MM.1S (cell line): ENCODE results near the gene CABP7.

ENCODE experiments used
- DNase-seq: peaks from one replicate; pipeline ENCODE4 v3.0.0-alpha.2; 2015
- H2AFZ ChIP-seq: fragments of 300-600 bp; sonication (generic); 2 replicates; pipeline ENCODE4 v1.6.0; 2016; ENCODE audit warnings: antibody characterized with exemption, low read length
- H3F3A ChIP-seq: fragments of 300-600 bp; sonication (generic); 2 replicates; pipeline ENCODE4 v1.6.1; 2016; ENCODE audit warnings: mild to moderate bottlenecking, antibody characterized with exemption, low read length, moderate library complexity, mixed read lengths; ENCODE audit not compliant: insufficient read depth
- H3K27ac ChIP-seq: fragments of 300-600 bp; sonication (generic); 2 replicates; pipeline ENCODE4 v1.5.1; 2016; ENCODE audit warnings: mild to moderate bottlenecking, low read length
- H3K27me3 ChIP-seq: fragments of 300-600 bp; sonication (generic); replicated peaks from 2 replicates; pipeline ENCODE4 v1.6.0; 2016; ENCODE audit warnings: low read length; ENCODE audit not compliant: insufficient read depth
- H3K36me3 ChIP-seq: fragments of 300-600 bp; sonication (generic); replicated peaks from 2 replicates; pipeline ENCODE4 v1.6.1; 2016; ENCODE audit warnings: mild to moderate bottlenecking, low read length, mixed read lengths; ENCODE audit not compliant: insufficient read depth
- H3K4me1 ChIP-seq: fragments of 300-600 bp; sonication (generic); 2 replicates; pipeline ENCODE4 v1.6.1; 2016; ENCODE audit warnings: low read length, mixed read lengths
- H3K4me2 ChIP-seq: fragments of 300-600 bp; sonication (generic); 2 replicates; pipeline ENCODE4 v1.6.0; 2016; ENCODE audit warnings: low read depth, low read length
- H3K4me3 ChIP-seq: fragments of 300-600 bp; sonication (generic); 2 replicates; pipeline ENCODE4 v1.5.1; 2016; ENCODE audit warnings: low read length, mixed read lengths
- H3K79me2 ChIP-seq: fragments of 300-600 bp; sonication (generic); 2 replicates; pipeline ENCODE4 v1.6.1; 2016; ENCODE audit warnings: mixed run types, low read length, mixed read lengths
- H3K9ac ChIP-seq: fragments of 300-600 bp; sonication (generic); 2 replicates; pipeline ENCODE4 v1.6.1; 2016; ENCODE audit warnings: low read length, mixed read lengths
- H3K9me2 ChIP-seq: fragments of 300-600 bp; sonication (generic); replicated peaks from 2 replicates; pipeline ENCODE4 v1.6.1; 2016; ENCODE audit warnings: mild to moderate bottlenecking, low read length, mixed read lengths; ENCODE audit not compliant: insufficient read depth
- H3K9me3 ChIP-seq: fragments of 300-600 bp; sonication (generic); replicated peaks from 2 replicates; pipeline ENCODE4 v1.6.1; 2016; ENCODE audit warnings: mild to moderate bottlenecking, low read length, mixed read lengths; ENCODE audit not compliant: insufficient read depth
- H4K20me1 ChIP-seq: fragments of 300-600 bp; sonication (generic); 2 replicates; pipeline ENCODE4 v1.6.1; 2016; ENCODE audit warnings: mild to moderate bottlenecking, low read length, moderate library complexity, mixed read lengths; ENCODE audit not compliant: insufficient read depth
- EZH2 ChIP-seq: fragments of 300-600 bp; sonication (generic); optimal IDR thresholded peaks from 2 replicates; pipeline ENCODE3; 2017; ENCODE audit warnings: low read depth, mild to moderate bottlenecking, antibody characterized with exemption, low read length, mixed read lengths
- EZH2phosphoT487 ChIP-seq: fragments of 300-600 bp; sonication (generic); IDR thresholded peaks from 2 replicates; pipeline ENCODE4 v1.6.1; 2018; ENCODE audit warnings: antibody characterized with exemption, low read length
- TF ChIP-seq, protein P1 (sequence below): fragments of 300-600 bp; sonication (generic); IDR thresholded peaks from 2 replicates; pipeline ENCODE4 v1.5.1; 2016; ENCODE audit warnings: antibody characterized with exemption, low read length, mixed read lengths

Gene CABP7

DNA sequence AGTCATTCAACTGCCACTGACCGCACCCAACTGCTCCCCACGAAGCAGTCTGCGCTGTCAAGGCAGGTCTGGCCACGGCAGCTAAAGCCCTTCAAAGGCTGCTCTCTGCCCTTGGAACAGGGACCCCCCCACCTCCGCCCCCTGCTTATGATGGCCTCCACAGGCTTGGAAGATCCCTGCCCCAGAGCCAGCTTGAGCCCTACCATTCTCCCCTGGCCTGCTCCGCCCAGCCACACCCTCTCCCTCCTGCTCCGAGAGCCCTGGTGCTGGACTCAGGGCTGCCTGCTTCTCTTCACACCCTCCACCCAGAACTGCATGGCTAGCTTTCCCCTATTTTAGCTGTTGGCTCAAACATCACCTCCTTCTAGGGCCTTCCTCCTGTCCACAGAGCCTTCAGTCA, 28.0 kb downstream of the CABP7 start:
- Histone ChIP-seq H3K9me3 (no peaks in the 10 kb centered on the region), H3K4me2 (peak overlapping the region; percentile 35; the same call in 1 of the 2 replicates), H3K4me3 (no peak overlapping the region), H3K27ac (peak overlapping the region; percentile 60; the same call in 1 of the 2 replicates), H2AFZ (no peak overlapping the region), H4K20me1 (no peaks in the 10 kb centered on the region), H3K36me3 (no peaks in the 10 kb centered on the region), H3K79me2 (no peaks in the 10 kb centered on the region), H3K9me2 (no peaks in the 10 kb centered on the region), H3K27me3 (no peaks in the 10 kb centered on the region), H3F3A (0 out of 2 replicates have a peak, but pooled peaks cover 11% of the 10 kb centered on the region), H3K9ac (no peak overlapping the region), H3K4me1 (peaks cover 17% of the 10 kb centered on the region)
- TF ChIP-seq EZH2phosphoT487, result no peak
- TF ChIP-seq, protein P1, sequence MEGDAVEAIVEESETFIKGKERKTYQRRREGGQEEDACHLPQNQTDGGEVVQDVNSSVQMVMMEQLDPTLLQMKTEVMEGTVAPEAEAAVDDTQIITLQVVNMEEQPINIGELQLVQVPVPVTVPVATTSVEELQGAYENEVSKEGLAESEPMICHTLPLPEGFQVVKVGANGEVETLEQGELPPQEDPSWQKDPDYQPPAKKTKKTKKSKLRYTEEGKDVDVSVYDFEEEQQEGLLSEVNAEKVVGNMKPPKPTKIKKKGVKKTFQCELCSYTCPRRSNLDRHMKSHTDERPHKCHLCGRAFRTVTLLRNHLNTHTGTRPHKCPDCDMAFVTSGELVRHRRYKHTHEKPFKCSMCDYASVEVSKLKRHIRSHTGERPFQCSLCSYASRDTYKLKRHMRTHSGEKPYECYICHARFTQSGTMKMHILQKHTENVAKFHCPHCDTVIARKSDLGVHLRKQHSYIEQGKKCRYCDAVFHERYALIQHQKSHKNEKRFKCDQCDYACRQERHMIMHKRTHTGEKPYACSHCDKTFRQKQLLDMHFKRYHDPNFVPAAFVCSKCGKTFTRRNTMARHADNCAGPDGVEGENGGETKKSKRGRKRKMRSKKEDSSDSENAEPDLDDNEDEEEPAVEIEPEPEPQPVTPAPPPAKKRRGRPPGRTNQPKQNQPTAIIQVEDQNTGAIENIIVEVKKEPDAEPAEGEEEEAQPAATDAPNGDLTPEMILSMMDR, result no peak
- no peak for TF ChIP-seq EZH2
- DNase-seq, result no peak

GRCh38 chr22:29748248-29748893, 28.6 kb downstream of the CABP7 start:
- Histone ChIP-seq H2AFZ (no peak overlapping the region), H3K27me3 (no peaks in the 10 kb centered on the region), H3K79me2 (no peaks in the 10 kb centered on the region), H3K4me1 (peaks cover 17% of the 10 kb centered on the region), H3K4me2 (peak overlapping the region; percentile 35; the same call in 1 of the 2 replicates), H4K20me1 (no peaks in the 10 kb centered on the region), H3K9ac (no peak overlapping the region), H3K4me3 (no peak overlapping the region), H3K9me3 (no peaks in the 10 kb centered on the region), H3F3A (0 out of 2 replicates have a peak, but pooled peaks cover 11% of the 10 kb centered on the region), H3K36me3 (no peaks in the 10 kb centered on the region), H3K9me2 (no peaks in the 10 kb centered on the region), H3K27ac (peak overlapping the region; percentile 60; the same call in 1 of the 2 replicates)
- no peak for TF ChIP-seq EZH2phosphoT487
- no peak for TF ChIP-seq EZH2
- TF ChIP-seq, protein P1, result no peak
- peak; percentile 67 for DNase-seq

- Histone ChIP-seq H4K20me1 (no peaks in the 10 kb centered on the region), H3K4me3 (no peak overlapping the region), H3K4me2 (no peak overlapping the region), H3K27me3 (no peaks in the 10 kb centered on the region), H3K36me3 (no peaks in the 10 kb centered on the region), H3K9ac (no peak overlapping the region), H3K27ac (no peak overlapping the region), H2AFZ (no peak overlapping the region), H3K79me2 (no peaks in the 10 kb centered on the region), H3K4me1 (peaks cover 17% of the 10 kb centered on the region), H3K9me3 (no peaks in the 10 kb centered on the region), H3K9me2 (no peaks in the 10 kb centered on the region), H3F3A (0 out of 2 replicates have a peak, but pooled peaks cover 11% of the 10 kb centered on the region)
- TF ChIP-seq EZH2phosphoT487 (no peak), EZH2 (no peak)
- TF ChIP-seq, protein P1, result no peak
- DNase-seq, result no peak
These were observed 30.2 kb downstream of the CABP7 start for GRCh38 chr22:29750029-29750428.
